ENCODE measurements around the gene GTPBP4. TPM values are rescaled to one million over a fixed set of nuclear protein-coding genes. Genes with fewer than 3 reads are reported as not detected.

GTPBP4 gene
- total RNA-seq, 1 donor from 2014 or later, result 14.1 TPM

GRCh38 chr10:964988-965417 lies 23.2 kb upstream of the GTPBP4 start:
- H3K36me3 ChIP-seq (ENCODE audit: control insufficient read depth in 3 of 3, insufficient read depth in 3 of 3, low read length in 3 of 3), result no peaks in the 10 kb centered on the region
- no peak overlapping the region for H3K9ac ChIP-seq (ENCODE audit: low read depth in 1 of 3, low read length in 3 of 3)
- no peaks in the 10 kb centered on the region for H3K27me3 ChIP-seq (ENCODE audit: control insufficient read depth in 3 of 3, insufficient read depth in 3 of 3, low read length in 3 of 3)
- H3K9me3 ChIP-seq (ENCODE audit: control insufficient read depth in 3 of 3, low read length in 3 of 3), result no peaks in the 10 kb centered on the region
- H3K4me1 ChIP-seq (ENCODE audit: control insufficient read depth in 3 of 3, insufficient read depth in 3 of 3, low read length in 3 of 3), result peaks cover 0 to 3% (median 3%) of the 10 kb centered on the region in 3 donors
- H3K4me3 ChIP-seq (ENCODE audit: low read length in 3 of 3), result no peak overlapping the region
- H3K27ac ChIP-seq (ENCODE audit: low read depth, low read length), result no peak overlapping the region

DNA sequence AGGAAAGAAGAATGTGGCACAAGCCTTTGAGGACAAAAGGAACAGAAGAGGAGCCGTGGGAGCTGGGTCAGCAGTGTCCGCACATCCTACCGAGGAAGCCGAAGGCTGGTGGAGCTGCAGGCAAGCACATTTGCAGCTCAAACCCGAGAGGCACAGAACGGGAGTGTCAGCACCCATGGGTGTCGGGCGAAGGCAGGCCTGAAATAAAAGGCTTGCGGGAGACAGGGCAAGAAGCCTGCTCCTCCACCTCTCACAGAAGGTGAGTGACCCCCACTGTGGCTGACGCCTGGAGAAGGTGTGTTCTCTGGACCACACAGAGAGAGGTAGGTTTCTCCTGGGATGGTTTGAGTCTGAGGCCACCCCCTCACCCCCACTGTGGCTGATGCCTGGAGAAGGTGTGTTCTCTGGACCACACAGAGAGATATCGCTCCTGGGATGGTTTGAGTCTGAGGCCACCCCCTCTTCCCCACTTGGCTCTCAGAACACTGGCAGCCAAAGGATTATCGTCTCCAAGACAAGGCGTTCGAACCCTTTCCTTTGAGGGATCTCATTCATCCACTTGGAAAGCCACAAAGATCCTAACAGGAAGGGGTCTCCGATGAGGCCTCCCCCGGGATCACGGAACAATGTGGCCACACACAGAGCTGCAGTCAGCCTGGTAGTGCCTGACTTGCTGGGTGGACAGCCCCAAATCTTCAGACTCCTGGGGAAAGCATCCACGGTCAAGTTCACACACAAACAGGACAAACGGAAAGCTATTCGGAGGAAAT lies 21.6 kb upstream of the GTPBP4 start:
- Histone ChIP-seq H3K36me3 (ENCODE audit: control insufficient read depth in 3 of 3, insufficient read depth in 3 of 3, low read length in 3 of 3) (no peaks in the 10 kb centered on the region), H3K27me3 (ENCODE audit: control insufficient read depth in 3 of 3, insufficient read depth in 3 of 3, low read length in 3 of 3) (no peaks in the 10 kb centered on the region), H3K27ac (ENCODE audit: low read depth, low read length) (no peak overlapping the region), H3K9ac (ENCODE audit: low read depth in 1 of 3, low read length in 3 of 3) (no peak overlapping the region), H3K4me3 (ENCODE audit: low read length in 3 of 3) (no peak overlapping the region), H3K9me3 (ENCODE audit: control insufficient read depth in 3 of 3, low read length in 3 of 3) (no peaks in the 10 kb centered on the region), H3K4me1 (ENCODE audit: control insufficient read depth in 3 of 3, insufficient read depth in 3 of 3, low read length in 3 of 3) (peaks cover 5 to 16% (median 7%) of the 10 kb centered on the region in 3 donors)

GRCh38 chr10:968546-969199 lies 19.6 kb upstream of the GTPBP4 start:
- Histone ChIP-seq H3K4me1 (ENCODE audit: control insufficient read depth in 3 of 3, insufficient read depth in 3 of 3, low read length in 3 of 3) (peaks cover 5 to 18% (median 7%) of the 10 kb centered on the region in 3 donors), H3K9me3 (ENCODE audit: control insufficient read depth in 3 of 3, low read length in 3 of 3) (no peaks in the 10 kb centered on the region)

GRCh38 chr10:969473-970150 lies 18.6 kb upstream of the GTPBP4 start:
- no peaks in the 10 kb centered on the region for H3K9me3 ChIP-seq (ENCODE audit: control insufficient read depth in 3 of 3, low read length in 3 of 3)
- no peaks in the 10 kb centered on the region for H3K36me3 ChIP-seq (ENCODE audit: control insufficient read depth in 3 of 3, insufficient read depth in 3 of 3, low read length in 3 of 3)
- no peaks in the 10 kb centered on the region for H3K27me3 ChIP-seq (ENCODE audit: control insufficient read depth in 3 of 3, insufficient read depth in 3 of 3, low read length in 3 of 3)
- H3K4me1 ChIP-seq (ENCODE audit: control insufficient read depth in 3 of 3, insufficient read depth in 3 of 3, low read length in 3 of 3), result peaks cover 5 to 18% (median 7%) of the 10 kb centered on the region in 3 donors
- no peak overlapping the region for H3K9ac ChIP-seq (ENCODE audit: low read depth in 1 of 3, low read length in 3 of 3)
- no peak overlapping the region for H3K27ac ChIP-seq (ENCODE audit: low read depth, low read length)
- no peak overlapping the region for H3K4me3 ChIP-seq (ENCODE audit: low read length in 3 of 3)

More at GRCh38 chr10:968546-969199, 19.6 kb upstream of the GTPBP4 start:
- no peaks in the 10 kb centered on the region for H3K27me3 ChIP-seq (ENCODE audit: control insufficient read depth in 3 of 3, insufficient read depth in 3 of 3, low read length in 3 of 3)
- no peak overlapping the region for H3K9ac ChIP-seq (ENCODE audit: low read depth in 1 of 3, low read length in 3 of 3)
- no peak overlapping the region for H3K27ac ChIP-seq (ENCODE audit: low read depth, low read length)
- no peak overlapping the region for H3K4me3 ChIP-seq (ENCODE audit: low read length in 3 of 3)
- no peaks in the 10 kb centered on the region for H3K36me3 ChIP-seq (ENCODE audit: control insufficient read depth in 3 of 3, insufficient read depth in 3 of 3, low read length in 3 of 3)

DNA sequence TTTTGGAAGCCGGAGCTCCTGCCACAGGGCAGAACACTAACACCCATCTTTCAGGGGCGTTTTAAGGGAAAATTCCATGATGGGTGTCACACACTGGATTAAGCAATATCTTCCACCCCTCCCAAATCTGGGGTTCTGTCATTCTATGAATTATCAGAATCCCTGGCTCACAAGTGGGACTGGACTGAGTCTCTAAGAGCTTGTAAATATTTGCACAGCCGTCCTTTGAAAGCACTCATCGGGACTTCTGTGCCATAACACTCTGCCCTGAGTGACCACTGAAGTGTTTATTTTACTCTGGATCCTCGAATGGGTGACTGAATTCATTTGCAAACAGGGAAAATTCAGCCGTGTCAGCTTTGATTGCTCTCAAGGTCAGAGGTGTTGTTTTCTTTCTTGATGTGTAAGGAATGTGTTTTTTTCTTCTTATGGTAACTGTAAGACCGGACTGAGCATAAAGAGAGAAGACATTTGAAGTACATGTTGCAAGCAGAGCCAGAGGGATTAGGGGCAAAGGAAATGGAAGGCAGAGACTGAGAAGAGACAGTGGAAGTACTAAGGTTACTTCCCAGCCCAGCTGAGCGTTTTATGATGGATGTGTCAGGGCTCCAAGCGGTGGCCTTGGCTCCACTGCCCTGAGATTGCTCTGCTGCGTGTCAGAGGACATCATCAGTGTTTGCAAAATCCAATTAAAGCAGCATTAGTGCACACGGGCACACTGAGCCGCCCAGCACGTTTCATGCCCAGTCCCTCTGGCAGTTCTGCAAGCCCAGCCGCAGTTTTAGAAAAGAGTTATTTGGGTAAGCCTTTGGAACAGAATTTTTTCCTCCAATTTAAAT lies 17.7 kb upstream of the GTPBP4 start:
- Histone ChIP-seq H3K9me3 (ENCODE audit: control insufficient read depth in 3 of 3, low read length in 3 of 3) (no peaks in the 10 kb centered on the region), H3K9ac (ENCODE audit: low read depth in 1 of 3, low read length in 3 of 3) (peak overlapping the region in 2 of 3 donors; percentile 8 to 40), H3K4me1 (ENCODE audit: control insufficient read depth in 3 of 3, insufficient read depth in 3 of 3, low read length in 3 of 3) (peaks cover 5 to 18% (median 7%) of the 10 kb centered on the region in 3 donors), H3K36me3 (ENCODE audit: control insufficient read depth in 3 of 3, insufficient read depth in 3 of 3, low read length in 3 of 3) (no peaks in the 10 kb centered on the region), H3K4me3 (ENCODE audit: low read length in 3 of 3) (peak overlapping the region in 1 of 3 donors; percentile 56), H3K27ac (ENCODE audit: low read depth, low read length) (no peak overlapping the region), H3K27me3 (ENCODE audit: control insufficient read depth in 3 of 3, insufficient read depth in 3 of 3, low read length in 3 of 3) (no peaks in the 10 kb centered on the region)

GRCh38 chr10:971150-971542 lies 17.1 kb upstream of the GTPBP4 start:
- H3K9me3 ChIP-seq (ENCODE audit: control insufficient read depth in 3 of 3, low read length in 3 of 3), result no peaks in the 10 kb centered on the region
- peak overlapping the region in 1 of 3 donors; percentile 56 for H3K4me3 ChIP-seq (ENCODE audit: low read length in 3 of 3)
- no peaks in the 10 kb centered on the region for H3K27me3 ChIP-seq (ENCODE audit: control insufficient read depth in 3 of 3, insufficient read depth in 3 of 3, low read length in 3 of 3)
- H3K27ac ChIP-seq (ENCODE audit: low read depth, low read length), result peak overlapping the region; percentile 45
- no peak overlapping the region for H3K9ac ChIP-seq (ENCODE audit: low read depth in 1 of 3, low read length in 3 of 3)
- peaks cover 5 to 18% (median 7%) of the 10 kb centered on the region in 3 donors for H3K4me1 ChIP-seq (ENCODE audit: control insufficient read depth in 3 of 3, insufficient read depth in 3 of 3, low read length in 3 of 3)
- no peaks in the 10 kb centered on the region for H3K36me3 ChIP-seq (ENCODE audit: control insufficient read depth in 3 of 3, insufficient read depth in 3 of 3, low read length in 3 of 3)

GRCh38 chr10:971613-972012 lies 16.6 kb upstream of the GTPBP4 start:
- Histone ChIP-seq H3K27me3 (ENCODE audit: control insufficient read depth in 3 of 3, insufficient read depth in 3 of 3, low read length in 3 of 3) (no peaks in the 10 kb centered on the region), H3K4me1 (ENCODE audit: control insufficient read depth in 3 of 3, insufficient read depth in 3 of 3, low read length in 3 of 3) (peaks cover 5 to 18% (median 7%) of the 10 kb centered on the region in 3 donors), H3K9ac (ENCODE audit: low read depth in 1 of 3, low read length in 3 of 3) (peak overlapping the region in 1 of 3 donors; percentile 54), H3K36me3 (ENCODE audit: control insufficient read depth in 3 of 3, insufficient read depth in 3 of 3, low read length in 3 of 3) (no peaks in the 10 kb centered on the region), H3K4me3 (ENCODE audit: low read length in 3 of 3) (no peak overlapping the region), H3K27ac (ENCODE audit: low read depth, low read length) (peak overlapping the region; percentile 45), H3K9me3 (ENCODE audit: control insufficient read depth in 3 of 3, low read length in 3 of 3) (peaks cover 0 to under 1% (median 0%) of the 10 kb centered on the region in 3 donors)

DNA sequence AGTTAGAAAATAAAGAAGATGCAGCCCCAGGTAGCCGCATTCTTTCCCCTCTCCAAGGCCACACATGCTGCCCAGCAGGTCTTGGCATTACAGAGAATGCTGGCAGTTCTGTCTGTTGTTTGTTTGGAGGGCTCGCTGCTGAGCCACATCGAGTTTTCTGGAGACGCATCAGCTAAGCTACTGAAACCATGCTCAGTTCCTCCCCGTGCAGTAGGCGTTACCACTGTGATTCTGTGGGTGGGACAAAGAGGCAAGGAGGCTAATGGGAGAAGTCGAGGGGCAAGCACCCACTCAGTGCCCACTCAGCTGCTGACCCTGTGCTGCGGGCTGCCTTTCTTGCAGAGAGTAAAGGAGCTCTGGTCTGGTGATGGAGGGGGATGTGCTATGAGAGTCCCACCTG lies 15.5 kb upstream of the GTPBP4 start:
- H3K9me3 ChIP-seq (ENCODE audit: control insufficient read depth in 3 of 3, low read length in 3 of 3), result peaks cover 0 to 2% (median 0%) of the 10 kb centered on the region in 3 donors
- H3K27me3 ChIP-seq (ENCODE audit: control insufficient read depth in 3 of 3, insufficient read depth in 3 of 3, low read length in 3 of 3), result no peaks in the 10 kb centered on the region
- no peak overlapping the region for H3K9ac ChIP-seq (ENCODE audit: low read depth in 1 of 3, low read length in 3 of 3)
- no peak overlapping the region for H3K27ac ChIP-seq (ENCODE audit: low read depth, low read length)
- no peaks in the 10 kb centered on the region for H3K36me3 ChIP-seq (ENCODE audit: control insufficient read depth in 3 of 3, insufficient read depth in 3 of 3, low read length in 3 of 3)
- H3K4me1 ChIP-seq (ENCODE audit: control insufficient read depth in 3 of 3, insufficient read depth in 3 of 3, low read length in 3 of 3), result peaks cover 5 to 18% (median 7%) of the 10 kb centered on the region in 3 donors
- no peak overlapping the region for H3K4me3 ChIP-seq (ENCODE audit: low read length in 3 of 3)

DNA sequence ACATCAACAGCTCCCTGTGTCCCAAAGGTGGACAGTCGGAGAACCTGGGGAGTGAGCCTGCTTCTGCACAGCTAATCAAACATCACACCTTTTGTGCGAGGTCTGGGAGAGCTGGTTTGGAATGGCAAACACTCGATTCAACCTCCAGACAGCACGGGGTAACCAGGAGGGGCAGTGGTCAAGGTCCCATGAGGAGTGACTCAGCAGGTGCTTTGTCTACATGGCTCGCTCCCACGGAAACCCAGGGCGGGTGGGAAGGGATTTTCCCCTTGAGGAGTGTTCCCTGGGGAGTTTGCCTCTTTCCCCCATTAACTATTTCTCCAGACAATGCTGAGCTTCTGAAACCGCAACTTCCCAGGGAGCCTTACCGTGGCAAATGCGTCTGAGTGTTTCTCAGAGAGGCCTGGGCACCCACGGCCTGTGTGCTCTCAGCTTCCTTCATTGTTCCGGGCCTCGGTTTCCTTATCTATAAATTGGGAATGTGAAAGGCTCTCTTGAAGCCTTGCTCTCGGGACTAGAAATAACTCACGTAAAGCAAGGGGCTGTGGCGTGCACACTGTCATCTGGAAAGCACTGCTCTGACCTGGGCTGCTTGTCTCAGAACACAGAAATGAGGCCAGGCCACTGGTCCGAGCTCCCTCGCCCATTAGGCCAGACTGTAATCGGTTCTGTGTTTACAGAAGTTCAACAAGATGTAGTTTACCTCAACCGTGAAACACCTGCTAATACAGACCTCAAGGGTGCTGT lies 14.0 kb upstream of the GTPBP4 start:
- Histone ChIP-seq H3K4me3 (ENCODE audit: low read length in 3 of 3) (no peak overlapping the region), H3K27ac (ENCODE audit: low read depth, low read length) (no peak overlapping the region), H3K27me3 (ENCODE audit: control insufficient read depth in 3 of 3, insufficient read depth in 3 of 3, low read length in 3 of 3) (no peaks in the 10 kb centered on the region), H3K9ac (ENCODE audit: low read depth in 1 of 3, low read length in 3 of 3) (no peak overlapping the region), H3K36me3 (ENCODE audit: control insufficient read depth in 3 of 3, insufficient read depth in 3 of 3, low read length in 3 of 3) (no peaks in the 10 kb centered on the region), H3K4me1 (ENCODE audit: control insufficient read depth in 3 of 3, insufficient read depth in 3 of 3, low read length in 3 of 3) (peaks cover 5 to 18% (median 7%) of the 10 kb centered on the region in 3 donors), H3K9me3 (ENCODE audit: control insufficient read depth in 3 of 3, low read length in 3 of 3) (peaks cover 0 to 3% (median 2%) of the 10 kb centered on the region in 3 donors)

Data from skeletal muscle tissue (tissue), 4 donors.